GM23338 (cell line): Measurements from ENCODE around the gene CAMSAP1. TPM values are rescaled to one million over a fixed set of nuclear protein-coding genes. Genes with fewer than 3 reads are reported as not detected.

Experiments
- ATAC-seq: fragments of 200-7000 bp; cut with Tn5 transposase; 3 replicates; pipeline ENCODE4 v1.9.1; 2020
- DNase-seq: peaks from one replicate; pipeline ENCODE4 v3.0.0-alpha.2; 2015; ENCODE audit warnings: low spot score
- H2AFZ ChIP-seq: fragments of 200-600 bp; sonication (generic); 2 replicates; pipeline ENCODE4 v1.8.0; 2016; ENCODE audit warnings: antibody characterized with exemption, mild to moderate bottlenecking, moderate library complexity
- H3F3A ChIP-seq: fragments of 200-600 bp; sonication (generic); replicated peaks from 2 replicates; pipeline ENCODE4 v1.8.0; 2017; ENCODE audit warnings: antibody characterized with exemption, mixed run types, low read depth
- H3K27ac ChIP-seq: fragments of 200-600 bp; sonication (generic); 2 replicates; pipeline ENCODE4 v1.6.1; 2016; ENCODE audit warnings: low read depth
- H3K27me3 ChIP-seq: fragments of 200-600 bp; sonication (generic); 2 replicates; pipeline ENCODE4 v1.8.0; 2016; ENCODE audit warnings: mild to moderate bottlenecking, mixed run types, moderate library complexity; ENCODE audit not compliant: insufficient read depth
- H3K36me3 ChIP-seq: fragments of 200-600 bp; sonication (generic); 2 replicates; pipeline ENCODE4 v1.8.0; 2016; ENCODE audit warnings: mild to moderate bottlenecking; ENCODE audit not compliant: insufficient read depth
- H3K4me1 ChIP-seq: fragments of 200-600 bp; sonication (generic); 2 replicates; pipeline ENCODE4 v1.8.0; 2016; ENCODE audit warnings: mild to moderate bottlenecking, moderate library complexity; ENCODE audit not compliant: insufficient read depth
- H3K4me2 ChIP-seq: fragments of 200-600 bp; sonication (generic); 2 replicates; pipeline ENCODE4 v1.7.1; 2017; ENCODE audit warnings: mixed run types
- H3K4me3 ChIP-seq: fragments of 200-600 bp; sonication (generic); 2 replicates; pipeline ENCODE4 v1.6.1; 2016; ENCODE audit warnings: mixed run types
- H3K79me2 ChIP-seq: fragments of 200-600 bp; sonication (generic); replicated peaks from 2 replicates; pipeline ENCODE4 v1.8.0; 2017; ENCODE audit warnings: mild to moderate bottlenecking; ENCODE audit not compliant: insufficient read depth
- H3K9me2 ChIP-seq: fragments of 200-600 bp; sonication (generic); 2 replicates; pipeline ENCODE4 v1.8.0; 2017; ENCODE audit not compliant: insufficient read depth
- H4K20me1 ChIP-seq: fragments of 200-600 bp; sonication (generic); replicated peaks from 2 replicates; pipeline ENCODE4 v1.8.0; 2017; ENCODE audit warnings: mild to moderate bottlenecking; ENCODE audit not compliant: insufficient read depth
- H3K27ac Mint-ChIP-seq: 2 replicates; pipeline ENCODE4 v1.8.0; 2020; ENCODE audit warnings: inconsistent platforms, mild to moderate bottlenecking, moderate library complexity, mixed read lengths
- H3K27me3 Mint-ChIP-seq: 3 replicates; pipeline ENCODE4 v1.8.0; 2022; ENCODE audit warnings: low read depth, mild to moderate bottlenecking, moderate library complexity, mixed read lengths, inconsistent platforms; ENCODE audit not compliant: insufficient read depth, poor library complexity
- H3K36me3 Mint-ChIP-seq: 3 replicates; pipeline ENCODE4 v1.8.0; 2021; ENCODE audit warnings: low read depth, mild to moderate bottlenecking, inconsistent platforms, moderate library complexity, mixed read lengths
- H3K4me1 Mint-ChIP-seq: 3 replicates; pipeline ENCODE4 v1.8.0; 2020; ENCODE audit warnings: mild to moderate bottlenecking, inconsistent platforms, mixed read lengths
- H3K4me3 Mint-ChIP-seq: 3 replicates; pipeline ENCODE4 v1.8.0; 2021; ENCODE audit warnings: moderate library complexity, mild to moderate bottlenecking, inconsistent platforms, mixed read lengths
- H3K9me3 Mint-ChIP-seq: 3 replicates; pipeline ENCODE4 v1.8.0; 2020; ENCODE audit warnings: moderate library complexity, mild to moderate bottlenecking, inconsistent platforms, mixed read lengths
- CREB1 ChIP-seq: fragments of 250-450 bp; sonication (Bioruptor Pico); IDR thresholded peaks from 2 replicates; pipeline ENCODE4 v1.5.0; 2020; ENCODE audit warnings: low read depth, mild to moderate bottlenecking, moderate library complexity
- CTCF ChIP-seq, 2 experiments: fragments of 200-600 bp in 1 of 2; sonication (generic) in 1 of 2; conservative IDR thresholded peaks; 2 replicates each; pipeline versions ENCODE4 v1.5.1 to v1.6.1; 2016 to 2017; ENCODE audit warnings: antibody characterized with exemption in 2 of 2, low read depth in 2 of 2, mild to moderate bottlenecking in 2 of 2, moderate library complexity in 1 of 2
- ETS1 ChIP-seq: IDR thresholded peaks from 2 replicates; pipeline ENCODE4 v1.6.1; 2016; ENCODE audit warnings: antibody characterized with exemption
- EZH2 ChIP-seq: fragments of 200-600 bp; sonication (generic); IDR thresholded peaks from one replicate; pipeline ENCODE4 v1.8.0; 2017; ENCODE audit warnings: antibody characterized with exemption, mild to moderate bottlenecking, low read depth; ENCODE audit not compliant: unreplicated experiment
- EZH2phosphoT487 ChIP-seq: fragments of 200-600 bp; sonication (generic); IDR thresholded peaks from one replicate; pipeline ENCODE4 v1.8.1; 2018; ENCODE audit warnings: antibody characterized with exemption; ENCODE audit not compliant: unreplicated experiment
- JUNB ChIP-seq: IDR thresholded peaks from one replicate; pipeline ENCODE4 v1.6.1; 2016; ENCODE audit warnings: antibody characterized with exemption; ENCODE audit not compliant: unreplicated experiment
- NANOG ChIP-seq: IDR thresholded peaks from 2 replicates; pipeline ENCODE4 v1.6.1; 2016; ENCODE audit warnings: antibody characterized with exemption, borderline replicate concordance
- POLR2AphosphoS5 ChIP-seq: IDR thresholded peaks from 2 replicates; pipeline ENCODE4 v1.6.1; 2016; ENCODE audit warnings: antibody characterized with exemption, low read depth
- REST ChIP-seq: IDR thresholded peaks from one replicate; pipeline ENCODE4 v1.6.1; 2018; ENCODE audit warnings: antibody characterized with exemption; ENCODE audit not compliant: unreplicated experiment
- STAT1 ChIP-seq: IDR thresholded peaks from one replicate; pipeline ENCODE4 v1.6.1; 2016; ENCODE audit warnings: antibody characterized with exemption; ENCODE audit not compliant: unreplicated experiment
- ZNF114 ChIP-seq: fragments of 250-450 bp; sonication (Bioruptor Pico); IDR thresholded peaks from 2 replicates; pipeline ENCODE4 v1.5.0; 2020; ENCODE audit warnings: mild to moderate bottlenecking, moderate library complexity
- ZNF331 ChIP-seq: fragments of 250-450 bp; sonication (Bioruptor Pico); IDR thresholded peaks from 2 replicates; pipeline ENCODE4 v1.5.0; 2020; ENCODE audit warnings: low read depth, mild to moderate bottlenecking, moderate library complexity
- ZNF462 ChIP-seq: fragments of 250-450 bp; sonication (Bioruptor Pico); IDR thresholded peaks from 2 replicates; pipeline ENCODE4 v1.5.0; 2020; ENCODE audit warnings: mild to moderate bottlenecking, moderate library complexity
- polyA plus RNA-seq: library from polyadenylated mRNA; unstranded; fragments of >200 nt; fragmentation: Nextera tagmentation; extraction: Ambion mirVana; gene quantifications from 2 replicates; pipeline ENCODE4 v1.2.1, GENCODE V29; 2016
- total RNA-seq: library from RNA; depleted of rRNA; stranded (reverse); fragments of >200 nt; shearing (Covaris generic); gene quantifications from 2 replicates; pipeline ENCODE4 v1.2.3, GENCODE V29; 2014

The CAMSAP1 gene
- total and polyA plus RNA-seq, 2 experiments from 2014 or later: 6.9 to 75.4 TPM

- H3K27ac ChIP-seq: peak overlapping the region; percentile 55; the same call in 1 of the 2 replicates
- H3K4me2 ChIP-seq: no peak overlapping the region
- H4K20me1 ChIP-seq: peaks cover 89% of the 10 kb centered on the region
- H3K4me1 ChIP-seq: peaks cover 47% of the 10 kb centered on the region
- no peak for TF ChIP-seq STAT1
- no peak for TF ChIP-seq EZH2
- TF ChIP-seq POLR2AphosphoS5: no peak
- no peak for TF ChIP-seq REST
- TF ChIP-seq ZNF114 (CRISPR knock-in tag): no peak
- TF ChIP-seq NANOG: no peak
- TF ChIP-seq ZNF331 (CRISPR knock-in tag): no peak
- no peak for TF ChIP-seq EZH2phosphoT487
- TF ChIP-seq CTCF (conservative IDR thresholded peaks at IDR 0.05; ENCODE audit: low read depth in 2 of 2): no peak
- no peak for TF ChIP-seq ZNF462 (CRISPR knock-in tag)
- TF ChIP-seq CREB1 (CRISPR knock-in tag): no peak
- no peak for TF ChIP-seq ETS1
- no peak for TF ChIP-seq JUNB
- H3K4me3 ChIP-seq: no peak overlapping the region
- H3K36me3 ChIP-seq: no peaks in the 10 kb centered on the region
- Mint-ChIP-seq H3K36me3 (peaks cover 3% of the 10 kb centered on the region; the same call in 1 of the 3 replicates), H3K4me3 (no peak overlapping the region), H3K9me3 (no peaks in the 10 kb centered on the region), H3K27ac (peak overlapping the region; percentile 38; the same call in 1 of the 2 replicates), H3K4me1 (peaks cover 86% of the 10 kb centered on the region), H3K27me3 (peaks cover 12% of the 10 kb centered on the region)
- no peaks in the 10 kb centered on the region for H3K27me3 ChIP-seq
- H3F3A ChIP-seq: peaks cover 7% of the 10 kb centered on the region
- no peak overlapping the region for H2AFZ ChIP-seq
- DNase-seq (no peak), ATAC-seq (no peak)
- no peaks in the 10 kb centered on the region for H3K9me2 ChIP-seq
- peaks cover 100% of the 10 kb centered on the region for H3K79me2 ChIP-seq
Measured at GRCh38 chr9:135890190-135891026, 16.9 kb downstream of the CAMSAP1 start.
